ENCODE measurements around the gene DDX41.

Gene DDX41

GRCh38 chr5:177467436-177467835 is 49.3 kb downstream of the DDX41 start:
- no peak for DNase-seq

DNA sequence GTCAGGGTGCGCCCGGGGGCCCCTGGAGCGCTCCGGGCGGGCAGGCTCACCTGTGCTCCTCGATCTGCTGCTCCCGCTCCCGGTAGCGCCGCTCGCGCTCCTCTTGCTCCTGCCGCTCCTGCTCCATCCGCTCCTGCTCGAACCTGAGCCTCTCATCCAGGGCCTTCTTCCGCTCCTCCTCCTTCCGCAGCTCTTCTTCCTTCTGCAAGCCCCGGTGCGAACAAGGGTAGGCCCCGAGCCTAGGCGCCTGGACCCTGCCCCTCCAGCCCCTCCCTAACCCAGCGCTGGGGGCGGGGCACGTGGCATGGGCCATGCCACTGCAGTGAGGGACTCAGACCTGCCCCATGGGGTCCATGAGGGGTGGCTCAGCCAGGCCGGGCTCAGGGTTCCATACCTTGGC is 49.9 kb downstream of the DDX41 start:
- no peak for DNase-seq

DNA sequence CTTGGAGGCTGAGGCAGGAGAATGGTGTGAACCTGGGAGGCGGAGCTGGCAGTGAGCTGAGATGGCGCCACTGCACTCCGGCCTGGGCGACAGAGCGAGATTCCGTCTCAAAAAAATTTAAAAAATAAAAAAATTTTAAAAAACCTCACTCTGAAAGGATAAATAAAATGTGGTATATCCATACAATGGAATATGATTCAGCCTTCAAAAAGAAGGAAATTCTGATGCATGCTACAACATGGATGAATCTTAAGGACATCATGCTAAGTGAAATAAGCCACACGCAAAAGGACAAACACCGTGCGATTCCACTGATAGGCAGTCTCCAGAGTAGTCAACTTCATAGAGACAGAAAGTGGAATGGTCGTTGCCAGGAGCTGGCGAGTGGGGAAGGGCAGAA is 51.7 kb downstream of the DDX41 start:
- DNase-seq: no peak

DNA sequence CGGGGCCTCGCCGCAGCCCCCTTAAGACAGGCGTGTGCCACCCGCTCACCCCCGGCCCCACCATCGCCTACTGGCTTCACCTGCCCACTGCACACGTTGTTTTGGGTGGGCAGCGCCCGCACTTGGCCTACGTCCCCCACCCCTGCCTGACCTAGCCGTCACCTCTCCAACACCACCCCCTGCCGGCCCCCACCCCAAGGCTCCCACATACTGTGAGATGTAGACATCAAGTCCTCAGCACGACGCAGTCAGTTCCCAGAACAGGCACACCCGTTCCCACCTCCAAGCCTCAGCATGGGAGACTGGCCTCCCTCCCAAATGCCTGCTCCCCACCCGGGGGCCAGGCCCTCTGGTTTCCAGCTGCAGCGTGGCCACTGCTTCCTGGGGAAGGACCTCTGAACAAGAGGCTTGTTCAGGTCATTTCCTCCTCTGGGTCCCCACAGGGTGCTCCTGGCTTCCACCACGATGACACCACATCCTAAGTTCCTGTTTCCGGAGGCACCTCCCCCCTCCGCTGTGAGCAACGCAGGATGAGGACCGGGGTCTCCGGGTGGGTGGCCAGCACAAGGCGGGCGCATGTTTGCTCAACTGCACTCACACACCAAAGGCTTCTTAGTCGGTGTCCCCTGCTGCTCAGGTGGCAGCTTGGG is 54.6 kb downstream of the DDX41 start:
- no peak for DNase-seq
